Activated gamma-delta T cell treated with Interleukin-2 at 50 U/mL for 16 hours (primary cell): ENCODE results near the gene QRICH2.
A peak's percentile ranks its signal among the peaks of the same experiment; 100 is the strongest.
"Not testable (repeated sequence)": the region's sequence is repeated elsewhere in the genome, so short reads cannot be mapped to it uniquely, and the experiment has no call there.

Experiments
- DNase-seq: peaks from one replicate; pipeline ENCODE4 v3.0.0-alpha.2; 2020

Gene QRICH2

GRCh38 chr17:76244721-76245120 lies 63.4 kb downstream of the QRICH2 start:
- DNase-seq: not testable (repeated sequence)

DNA sequence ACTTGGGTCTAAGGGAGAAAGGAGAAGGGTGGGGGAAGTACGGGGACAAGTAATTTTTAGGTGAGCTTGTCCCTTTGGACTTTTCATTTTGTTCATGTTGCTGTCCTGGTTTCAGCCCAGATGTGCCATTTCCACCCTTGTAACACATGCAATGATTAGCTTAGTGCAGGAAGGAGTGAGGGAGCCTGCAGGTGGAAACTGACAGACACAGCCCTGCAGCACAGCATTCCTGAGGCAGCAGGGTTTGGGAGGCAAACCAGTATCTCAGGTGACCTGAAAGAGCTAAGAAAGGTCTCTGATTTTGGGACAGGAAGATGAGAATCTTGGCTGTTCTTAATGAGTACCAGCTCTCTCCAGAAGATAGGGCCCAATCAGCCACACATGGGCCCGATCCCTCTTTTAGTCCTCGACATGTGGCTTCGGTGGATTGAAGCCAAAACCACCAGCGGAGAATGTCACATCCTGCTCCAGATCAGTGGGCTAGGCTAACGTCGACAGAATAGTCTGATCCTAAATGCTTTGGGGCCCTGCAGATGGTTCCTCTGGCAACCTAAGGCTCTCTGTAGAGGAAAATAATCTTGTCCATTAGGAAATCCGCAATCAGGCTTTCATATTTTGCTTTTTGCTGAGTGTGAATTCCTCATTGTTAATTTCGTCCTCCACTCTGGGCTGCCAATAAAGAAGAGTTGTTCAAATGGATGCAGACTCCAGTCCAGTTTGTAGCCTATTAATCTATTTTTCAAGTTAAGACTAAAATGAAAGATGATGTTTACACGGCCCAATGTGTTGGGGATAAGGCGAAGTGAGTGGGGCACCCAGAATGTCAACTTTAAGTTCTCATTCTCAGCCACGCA lies 64.0 kb downstream of the QRICH2 start:
- DNase-seq: no peak

- DNase-seq: no peak
Measured at GRCh38 chr17:76241691-76242255, 66.3 kb downstream of the QRICH2 start.

DNA sequence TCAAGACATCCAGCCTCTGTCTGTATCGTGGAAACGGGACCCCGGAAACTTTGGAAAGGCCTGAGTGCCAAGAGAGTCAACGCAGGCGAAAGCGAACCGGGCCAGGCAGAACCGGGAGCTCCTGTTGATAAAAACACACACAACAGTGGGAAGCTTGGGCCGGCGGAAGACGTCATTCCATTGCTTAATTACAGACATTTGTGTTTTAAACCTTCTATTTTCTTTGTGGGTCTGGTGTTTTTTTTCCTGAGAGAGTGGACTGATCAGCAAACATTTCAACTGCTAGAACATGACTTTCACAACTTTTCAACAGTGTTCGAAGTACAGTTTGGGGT lies 66.9 kb downstream of the QRICH2 start:
- DNase-seq: no peak

- DNase-seq: peak; percentile 44
Measured at GRCh38 chr17:76240461-76241203, 67.4 kb downstream of the QRICH2 start, which contains the start of gene RNF157. Gene RNF157 (minus strand): TSS chr17:76240493. CDS start chr17:76240240, 253 bp downstream.

- no peak for DNase-seq
Measured at GRCh38 chr17:76239538-76240274, 68.4 kb downstream of the QRICH2 start.

DNA sequence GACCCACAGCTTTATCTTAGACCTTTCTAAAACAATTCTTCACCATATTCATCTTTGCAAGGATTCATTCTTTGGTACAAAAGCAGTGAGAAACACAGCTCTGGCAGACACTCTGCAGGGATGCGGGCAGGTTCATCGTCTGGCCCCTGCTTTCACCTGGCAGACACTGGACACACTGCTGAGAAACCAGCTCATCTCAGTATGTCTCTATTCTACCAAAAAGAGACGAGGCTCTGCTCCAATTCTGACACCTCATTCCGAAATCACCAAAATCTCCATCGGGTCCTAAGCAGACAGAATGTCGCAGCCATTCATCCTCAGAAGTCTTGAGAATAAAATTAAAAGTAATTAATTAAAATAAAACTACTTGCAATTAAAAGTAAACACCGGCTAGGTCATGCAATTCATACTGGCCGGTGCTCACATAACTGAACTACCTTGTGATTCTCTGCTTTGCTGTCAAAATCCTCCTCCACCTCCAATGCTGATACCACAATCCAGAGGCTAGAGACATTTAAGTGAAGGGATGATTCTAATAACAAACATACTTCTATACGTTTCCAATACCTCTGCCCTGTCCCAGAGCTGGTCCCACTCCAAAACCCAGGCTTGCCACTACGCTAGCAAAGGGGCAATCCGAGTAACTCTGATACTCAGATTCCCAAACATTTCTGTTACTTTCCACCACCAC lies 69.1 kb downstream of the QRICH2 start:
- DNase-seq: no peak

- no peak for DNase-seq
Measured at GRCh38 chr17:76237859-76238313, 70.2 kb downstream of the QRICH2 start.

GRCh38 chr17:76236603-76237002 lies 71.5 kb downstream of the QRICH2 start:
- DNase-seq: no peak

- DNase-seq: no peak
Measured at GRCh38 chr17:76235883-76236282, 72.2 kb downstream of the QRICH2 start.

GRCh38 chr17:76234354-76234679 lies 73.8 kb downstream of the QRICH2 start:
- DNase-seq: no peak

- DNase-seq: no peak
Measured at GRCh38 chr17:76233588-76234353, 74.3 kb downstream of the QRICH2 start.

DNA sequence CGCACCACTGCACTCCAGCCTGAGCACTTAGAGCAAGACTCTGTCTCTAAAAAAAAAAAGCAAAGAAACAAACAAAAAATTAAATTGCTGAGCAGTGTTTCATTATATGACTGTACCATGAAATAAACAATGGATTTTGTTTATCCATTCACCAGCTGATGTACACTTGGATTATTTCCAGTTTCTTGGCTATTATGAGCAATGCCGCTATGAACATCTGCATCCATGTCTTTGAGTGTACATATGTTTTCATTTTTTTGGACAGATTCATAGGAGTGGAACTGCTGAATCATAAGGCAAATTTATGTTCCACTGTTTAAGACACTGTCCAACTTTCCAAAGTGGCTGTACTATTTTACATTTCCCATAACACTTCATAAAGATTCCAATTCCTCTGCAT lies 75.7 kb downstream of the QRICH2 start:
- no peak for DNase-seq

DNA sequence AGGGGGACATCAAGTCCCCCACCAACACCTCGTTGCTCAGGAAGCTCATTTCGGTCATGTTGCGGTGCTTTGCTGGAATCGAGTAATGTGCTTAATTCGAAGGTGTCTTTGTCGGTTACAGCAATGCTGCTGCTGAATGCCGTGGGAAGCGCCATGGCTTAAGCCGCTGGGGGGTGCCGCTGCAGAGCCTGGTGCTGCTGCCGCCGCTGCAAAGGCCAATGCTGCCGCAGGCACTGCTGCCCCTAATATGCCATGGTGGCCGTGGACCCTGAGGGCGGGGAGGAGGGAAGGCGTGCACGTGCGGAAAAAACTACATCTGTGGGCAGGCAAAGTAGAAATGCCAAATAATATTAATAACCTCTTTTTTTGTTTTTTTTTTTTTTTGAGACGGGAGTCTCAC lies 81.3 kb downstream of the QRICH2 start:
- not testable (repeated sequence) for DNase-seq

DNA sequence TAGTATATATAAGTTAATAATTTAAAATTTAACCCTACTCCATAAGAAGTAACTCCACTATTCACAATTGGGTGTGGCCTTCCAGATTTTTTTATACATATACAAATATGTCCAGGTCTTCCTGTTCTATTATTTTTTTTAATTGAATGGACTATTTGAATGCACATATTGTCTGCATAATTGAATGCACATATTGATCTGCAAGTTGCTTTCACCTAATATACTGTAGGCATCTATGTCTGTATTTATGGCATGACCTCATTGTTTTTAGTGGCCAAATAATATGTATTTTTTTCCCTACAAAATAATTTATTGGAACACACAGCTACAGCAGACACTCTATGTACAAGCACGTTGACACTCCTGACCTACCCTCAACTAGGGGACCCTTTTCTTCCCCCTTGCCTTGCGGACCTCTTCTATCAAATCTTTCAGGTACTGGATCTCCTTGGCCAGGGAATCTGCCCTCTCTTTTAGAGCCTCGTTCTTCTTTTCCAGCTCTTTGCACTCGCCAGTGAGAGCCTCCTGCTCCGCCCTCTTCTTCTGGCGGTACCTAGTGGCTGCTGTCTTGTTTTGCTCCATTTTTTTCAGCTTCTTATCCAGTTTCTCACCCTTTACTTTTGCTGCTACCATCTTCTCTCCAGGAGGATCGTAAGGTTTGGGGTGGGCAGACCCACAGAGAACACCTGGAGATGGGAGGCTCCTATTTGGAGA lies 82.5 kb downstream of the QRICH2 start:
- not testable (repeated sequence) for DNase-seq
